GM21529 (cell line): ENCODE measurements around the gene AHCY.
"Not testable (repeated sequence)": the region's sequence is repeated elsewhere in the genome, so short reads cannot be mapped to it uniquely, and the experiment has no call there.

Source experiments
- ATAC-seq: cut with Tn5 transposase; IDR thresholded peaks from one replicate; pipeline ENCODE4 v1.9.1; 2021; ENCODE audit not compliant: unreplicated experiment

AHCY gene

GRCh38 chr20:34262488-34263288 lies 40.5 kb downstream of the AHCY start:
- no peak for ATAC-seq

DNA sequence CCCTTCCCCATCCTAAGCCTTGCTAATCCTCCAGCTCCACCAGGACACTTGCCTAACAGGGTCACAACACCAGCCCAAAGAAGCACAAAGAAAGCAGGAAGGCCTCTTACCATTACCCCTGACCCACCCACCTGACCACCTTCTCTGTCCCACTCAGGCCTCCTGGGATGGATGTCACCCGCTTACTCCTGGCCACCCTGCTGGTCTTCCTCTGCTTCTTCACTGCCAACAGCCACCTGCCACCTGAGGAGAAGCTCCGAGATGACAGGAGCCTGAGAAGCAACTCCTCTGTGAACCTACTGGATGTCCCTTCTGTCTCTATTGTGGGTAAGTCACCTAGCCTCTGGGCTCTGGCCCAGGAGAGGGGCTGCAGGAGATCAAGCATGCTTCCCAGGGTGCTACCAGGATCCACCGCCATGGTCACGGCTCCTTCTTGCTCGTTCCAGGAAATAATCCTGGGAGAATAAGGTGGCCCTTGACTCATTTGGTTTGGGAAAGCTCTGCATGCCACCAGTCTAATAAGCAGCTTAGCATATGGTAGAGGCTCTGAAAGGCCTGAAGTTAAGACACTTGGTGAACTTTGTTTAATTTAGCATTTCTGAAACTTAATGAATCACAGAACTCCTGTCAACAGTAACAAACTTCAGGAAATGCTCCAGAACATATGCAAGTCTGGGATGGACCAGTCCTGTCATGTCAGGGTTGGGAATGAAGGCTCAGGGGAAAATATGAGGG lies 42.8 kb downstream of the AHCY start:
- no peak for ATAC-seq

DNA sequence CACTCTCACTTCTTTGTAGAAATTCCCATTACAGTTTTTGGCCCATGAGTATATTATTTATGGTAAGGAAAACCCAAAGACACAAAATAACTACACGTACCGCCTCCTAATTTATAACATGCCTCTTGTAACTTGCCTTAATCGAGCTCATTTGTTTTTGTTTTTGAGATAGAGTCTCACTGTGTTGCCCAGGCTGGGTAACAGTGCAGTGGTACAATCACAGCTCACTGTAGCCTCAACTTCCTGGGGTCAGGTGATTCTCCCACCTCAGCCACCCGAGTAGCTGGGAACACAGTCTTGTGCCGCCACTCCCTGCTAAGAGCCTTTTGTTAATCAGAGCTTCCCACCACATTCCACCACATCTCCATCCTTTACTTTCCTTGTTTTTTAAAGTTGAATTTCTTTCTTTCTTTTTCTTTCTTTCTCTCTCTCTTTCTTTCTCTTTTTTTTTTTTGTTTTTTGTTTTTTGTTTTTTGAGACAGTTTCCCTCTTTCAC lies 46.5 kb downstream of the AHCY start:
- ATAC-seq, result no peak

- no peak for ATAC-seq
Measured at GRCh38 chr20:34254979-34255378, 48.2 kb downstream of the AHCY start.

GRCh38 chr20:34252431-34253086 lies 50.6 kb downstream of the AHCY start:
- ATAC-seq, result not testable (repeated sequence)

DNA sequence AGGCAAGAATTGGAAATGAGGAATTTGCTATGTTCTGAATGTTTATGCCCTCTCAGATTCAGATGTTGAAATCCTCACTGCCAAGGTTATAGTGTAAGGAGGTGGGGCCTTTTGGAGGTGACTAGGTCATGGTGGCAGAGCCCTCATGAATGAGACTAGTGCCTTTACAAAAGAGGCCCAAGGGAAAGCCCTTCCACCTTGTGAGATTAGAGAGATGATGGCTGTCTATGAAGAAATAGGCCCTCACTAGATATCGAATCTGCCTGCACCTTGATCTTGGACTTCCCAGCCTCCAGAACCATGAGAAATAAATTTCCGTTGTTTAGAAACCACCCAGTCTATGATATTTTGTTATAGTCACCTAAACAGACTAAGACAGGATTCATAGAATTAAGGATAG lies 51.5 kb downstream of the AHCY start:
- no peak for ATAC-seq

DNA sequence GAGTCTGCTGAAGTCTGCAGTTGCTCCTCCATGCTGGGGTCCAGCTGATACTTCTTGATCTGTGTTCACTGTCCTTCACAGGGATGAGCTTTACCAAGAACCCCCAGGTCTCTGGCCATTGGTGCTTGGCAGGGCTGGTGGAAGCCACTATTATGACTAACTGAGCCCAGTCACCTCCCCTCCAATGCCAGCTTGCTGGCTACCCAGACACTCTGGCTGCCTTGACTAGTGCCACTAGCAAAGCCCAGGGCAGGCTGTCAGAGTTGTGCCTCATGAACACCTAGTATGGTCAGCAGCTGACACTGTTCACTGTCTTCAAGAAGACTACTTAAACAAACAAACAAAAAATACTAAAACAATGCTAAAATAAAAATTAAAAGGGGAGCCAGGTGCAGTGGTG lies 53.1 kb downstream of the AHCY start:
- no peak for ATAC-seq

DNA sequence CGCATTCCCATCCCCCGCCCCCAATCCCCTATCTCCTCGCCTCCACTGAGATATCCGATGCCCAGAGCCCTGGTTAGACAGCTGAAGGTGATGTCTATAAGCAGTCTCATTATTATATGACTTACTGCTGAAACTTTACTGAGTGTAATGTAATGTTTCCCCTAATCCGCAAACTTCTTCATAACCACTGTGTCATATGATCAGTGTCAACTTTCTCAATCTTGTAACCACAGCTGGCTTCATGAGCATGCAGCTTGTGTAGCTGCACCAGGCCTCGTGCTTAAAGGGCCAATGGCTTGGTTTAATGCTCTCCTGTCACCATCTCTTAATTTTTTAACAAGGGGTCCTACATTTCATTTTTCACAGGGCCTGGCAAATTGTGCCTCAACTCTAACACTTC lies 53.9 kb downstream of the AHCY start:
- ATAC-seq, result no peak

DNA sequence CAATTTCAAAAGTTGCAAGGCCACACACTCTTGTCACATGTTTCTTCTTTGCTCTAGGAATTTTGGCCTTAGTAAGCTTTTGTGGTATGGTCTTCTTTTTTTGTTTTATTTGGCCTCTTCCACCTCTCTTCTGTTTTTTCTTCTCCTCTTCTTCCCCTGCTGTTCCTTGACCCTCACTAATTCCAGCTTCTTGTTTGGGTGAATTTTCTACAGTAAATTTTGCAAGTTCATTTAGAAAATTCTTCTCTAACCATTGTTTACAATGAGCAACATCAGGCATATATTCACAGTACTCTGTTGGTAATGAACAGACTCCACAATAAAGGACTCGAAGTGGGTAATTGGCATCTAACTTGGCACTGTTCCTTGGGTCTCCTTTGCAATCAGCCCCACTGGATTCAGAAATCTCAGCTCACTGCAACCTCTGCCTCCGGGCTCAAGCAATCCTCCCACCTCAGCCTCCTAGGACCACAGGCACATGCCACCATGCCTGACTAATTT lies 57.0 kb downstream of the AHCY start:
- no peak for ATAC-seq

DNA sequence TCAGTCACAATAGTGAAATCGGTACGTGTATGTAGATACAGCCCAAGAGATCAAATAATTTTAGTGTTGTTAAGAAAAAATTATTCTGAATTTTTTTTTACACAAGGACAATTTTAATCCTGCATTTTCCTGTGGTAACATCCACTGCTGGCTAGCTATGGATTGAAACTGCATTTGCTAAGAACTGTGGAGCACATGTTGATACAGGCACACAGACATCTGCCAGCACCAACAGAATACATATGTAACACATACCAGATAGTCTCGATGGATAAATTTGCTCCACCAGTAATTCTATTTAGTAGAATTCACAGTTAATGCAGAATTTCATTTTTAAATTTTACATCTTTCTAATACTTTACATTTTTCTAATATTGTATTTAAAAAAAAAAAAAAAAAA lies 59.8 kb downstream of the AHCY start:
- no peak for ATAC-seq

DNA sequence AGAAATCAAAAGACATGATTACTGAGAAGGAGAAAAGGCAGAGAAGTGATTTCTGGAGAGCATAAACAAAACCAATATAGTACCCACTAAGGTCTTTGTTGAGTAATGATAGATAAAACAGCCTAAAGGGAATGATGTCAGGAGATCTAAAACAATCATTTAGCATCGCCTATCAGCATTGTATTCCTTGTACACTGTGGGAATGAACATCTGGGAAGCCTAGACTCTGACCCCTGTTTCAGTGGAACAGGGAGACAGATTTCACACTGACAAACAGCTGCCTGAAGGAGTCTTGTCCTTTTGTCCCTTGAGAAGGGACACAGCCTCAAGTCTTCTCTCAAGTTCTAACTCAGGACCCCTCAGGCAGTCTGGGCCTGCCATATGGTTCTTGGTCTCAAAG lies 60.3 kb downstream of the AHCY start:
- no peak for ATAC-seq

GRCh38 chr20:34242015-34242414 lies 61.1 kb downstream of the AHCY start:
- not testable (repeated sequence) for ATAC-seq

DNA sequence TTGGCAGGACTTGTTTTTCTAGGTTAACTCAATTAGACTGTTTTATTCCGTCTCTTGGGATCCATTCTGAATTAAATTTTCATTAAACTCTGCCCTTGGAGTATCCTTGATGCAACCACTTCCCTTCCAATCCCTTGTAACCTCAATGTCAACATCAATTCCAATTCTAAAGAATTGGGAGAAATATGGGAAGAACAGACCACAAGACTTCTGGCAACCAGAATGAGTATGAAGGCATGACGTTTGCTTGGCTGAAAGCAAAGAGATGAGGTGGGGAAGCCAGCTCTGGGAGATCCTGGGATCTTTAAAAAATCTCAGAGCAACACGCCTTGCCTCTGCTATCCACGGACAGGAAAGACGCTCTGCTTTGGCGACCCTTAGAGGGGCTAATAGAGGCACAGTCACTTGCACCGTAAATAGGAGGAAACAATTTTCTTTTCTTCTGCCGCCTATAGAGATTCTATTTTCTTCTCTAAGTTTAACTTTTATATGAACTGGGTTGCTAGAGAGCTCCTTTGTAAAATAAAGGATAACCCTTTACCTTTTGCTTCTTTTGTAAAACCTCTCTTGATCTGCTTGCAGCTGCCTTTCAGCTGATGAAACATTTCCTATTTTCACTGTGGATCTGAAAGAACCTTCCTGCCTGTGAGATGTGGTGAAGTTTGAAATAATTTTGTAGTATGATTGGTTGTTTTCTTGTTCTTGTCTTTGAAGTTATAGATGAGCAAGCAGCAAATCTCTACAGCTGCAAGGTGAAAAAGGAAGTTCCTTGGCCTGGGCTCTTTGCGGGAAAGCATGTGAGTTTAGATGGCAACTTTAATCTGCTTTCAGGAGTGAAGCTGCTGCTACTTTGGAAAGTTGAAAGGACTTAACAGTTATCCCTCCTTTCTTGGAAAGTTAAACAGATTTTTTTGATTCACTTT lies 62.2 kb downstream of the AHCY start, which contains the start of gene ASIP:
TSS of gene ASIP (plus strand) at position 731 of the 923 bp plus-strand sequence. CDS start 18,952 bp downstream, outside the sequence.
- ATAC-seq, result no peak

- no peak for ATAC-seq
Measured at GRCh38 chr20:34240121-34240520, 63.0 kb downstream of the AHCY start.

GRCh38 chr20:34237942-34238341 lies 65.2 kb downstream of the AHCY start:
- ATAC-seq, result no peak

DNA sequence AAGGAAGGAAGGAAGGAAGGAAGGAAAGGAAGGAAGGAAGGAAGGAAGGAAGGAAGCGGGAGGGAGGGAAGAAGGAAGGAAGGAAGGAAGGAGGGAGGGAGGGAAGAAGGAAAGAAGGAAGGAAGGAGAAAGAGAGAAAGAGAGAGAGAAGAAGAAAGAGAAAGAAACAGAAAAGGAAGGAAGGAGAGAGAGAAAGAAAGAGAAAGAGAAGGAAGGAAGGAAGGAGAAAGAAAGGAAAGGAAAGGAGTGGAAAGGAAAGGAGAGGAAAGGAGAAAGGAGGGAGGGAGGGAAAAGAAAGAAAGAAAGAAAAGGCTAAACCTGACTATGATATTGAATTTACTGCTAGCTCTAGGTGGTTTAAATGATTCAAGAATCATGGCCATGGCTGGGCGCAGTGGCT lies 67.3 kb downstream of the AHCY start:
- no peak for ATAC-seq

- ATAC-seq, result no peak
Measured at GRCh38 chr20:34233687-34234086, 69.5 kb downstream of the AHCY start.

DNA sequence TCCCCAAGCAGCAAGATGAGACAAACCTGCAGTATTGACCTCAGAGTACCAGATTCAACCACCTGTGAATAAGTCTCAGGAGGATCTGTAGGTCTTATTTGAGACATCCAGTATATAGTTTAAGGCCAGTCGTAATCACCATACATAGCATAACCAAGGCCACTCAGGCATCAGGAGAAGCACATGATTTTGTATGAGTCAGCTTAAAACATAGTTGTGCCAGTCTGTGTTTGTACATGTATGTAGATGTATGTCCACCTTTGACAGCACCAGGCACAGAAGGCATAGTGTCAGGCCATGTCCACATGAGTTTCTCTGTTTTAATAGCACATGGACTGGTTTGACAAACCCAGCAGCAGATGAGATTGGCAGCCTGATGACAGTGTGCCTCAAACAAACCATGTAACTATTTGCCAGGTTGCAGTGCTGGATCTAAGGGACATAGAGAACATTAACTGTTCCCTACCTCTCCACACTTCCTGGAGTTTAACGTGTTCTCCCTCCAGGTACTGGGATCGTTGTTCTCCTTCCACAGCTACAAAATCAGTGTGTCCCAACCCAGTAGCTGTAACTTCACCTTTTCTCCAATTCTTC lies 70.6 kb downstream of the AHCY start:
- no peak for ATAC-seq

GRCh38 chr20:34231634-34232033 lies 71.5 kb downstream of the AHCY start:
- no peak for ATAC-seq
